HG03457 (cell line): ENCODE results near the gene IQCN.
A peak's percentile ranks its signal among the peaks of the same experiment; 100 is the strongest.

Experiments used
- ATAC-seq: cut with Tn5 transposase; IDR thresholded peaks from one replicate; pipeline ENCODE4 v1.9.1; 2021; ENCODE audit warnings: moderate number of reproducible peaks; ENCODE audit not compliant: unreplicated experiment

Gene IQCN

GRCh38 chr19:18289471-18290301 is 15.4 kb upstream of the IQCN start:
- ATAC-seq, result no peak

- no peak for ATAC-seq
Observed at GRCh38 chr19:18287836-18288772, 13.9 kb upstream of the IQCN start.

GRCh38 chr19:18286973-18287635 is 12.9 kb upstream of the IQCN start:
- no peak for ATAC-seq

- no peak for ATAC-seq
Observed at GRCh38 chr19:18284712-18285360, 10.6 kb upstream of the IQCN start.

DNA sequence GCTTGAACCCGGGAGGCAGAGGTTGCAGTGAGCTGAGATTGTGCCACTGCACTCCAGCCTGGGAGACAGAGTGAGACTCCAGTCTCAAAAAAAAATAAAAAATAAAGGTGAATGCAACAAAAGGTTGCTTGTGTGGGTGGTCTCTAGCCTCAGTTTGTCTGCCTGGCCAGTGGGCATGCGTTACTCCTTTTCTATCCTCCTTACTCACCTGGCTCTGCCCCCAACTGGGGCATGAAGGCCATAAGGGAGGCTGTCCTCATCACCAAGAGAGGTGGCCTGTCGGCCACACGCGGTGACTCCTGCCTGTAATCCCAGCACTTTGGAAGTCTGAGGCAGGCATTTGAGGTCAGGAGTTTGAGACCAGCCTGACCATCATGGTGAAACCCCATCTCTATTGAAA is 9.1 kb upstream of the IQCN start:
- ATAC-seq, result no peak

DNA sequence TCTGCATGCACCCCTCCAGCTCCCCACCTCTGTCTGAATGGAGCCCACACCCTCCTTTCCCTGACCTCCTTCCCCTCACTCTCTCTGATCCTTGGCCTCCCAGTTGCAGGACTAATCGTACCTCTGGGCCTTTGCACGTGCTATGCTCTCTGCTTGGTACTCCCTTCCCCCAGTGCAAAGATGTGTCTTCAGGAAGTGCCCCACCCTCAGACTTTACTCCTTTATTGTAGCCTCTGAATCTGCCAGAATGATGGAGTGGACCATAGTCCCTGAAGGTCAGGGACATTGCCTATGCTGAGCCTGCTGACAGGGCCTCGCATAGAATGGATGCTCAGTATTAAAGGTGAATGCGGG is 8.5 kb upstream of the IQCN start:
- ATAC-seq, result no peak

GRCh38 chr19:18282021-18282787 is 8.0 kb upstream of the IQCN start:
- no peak for ATAC-seq

DNA sequence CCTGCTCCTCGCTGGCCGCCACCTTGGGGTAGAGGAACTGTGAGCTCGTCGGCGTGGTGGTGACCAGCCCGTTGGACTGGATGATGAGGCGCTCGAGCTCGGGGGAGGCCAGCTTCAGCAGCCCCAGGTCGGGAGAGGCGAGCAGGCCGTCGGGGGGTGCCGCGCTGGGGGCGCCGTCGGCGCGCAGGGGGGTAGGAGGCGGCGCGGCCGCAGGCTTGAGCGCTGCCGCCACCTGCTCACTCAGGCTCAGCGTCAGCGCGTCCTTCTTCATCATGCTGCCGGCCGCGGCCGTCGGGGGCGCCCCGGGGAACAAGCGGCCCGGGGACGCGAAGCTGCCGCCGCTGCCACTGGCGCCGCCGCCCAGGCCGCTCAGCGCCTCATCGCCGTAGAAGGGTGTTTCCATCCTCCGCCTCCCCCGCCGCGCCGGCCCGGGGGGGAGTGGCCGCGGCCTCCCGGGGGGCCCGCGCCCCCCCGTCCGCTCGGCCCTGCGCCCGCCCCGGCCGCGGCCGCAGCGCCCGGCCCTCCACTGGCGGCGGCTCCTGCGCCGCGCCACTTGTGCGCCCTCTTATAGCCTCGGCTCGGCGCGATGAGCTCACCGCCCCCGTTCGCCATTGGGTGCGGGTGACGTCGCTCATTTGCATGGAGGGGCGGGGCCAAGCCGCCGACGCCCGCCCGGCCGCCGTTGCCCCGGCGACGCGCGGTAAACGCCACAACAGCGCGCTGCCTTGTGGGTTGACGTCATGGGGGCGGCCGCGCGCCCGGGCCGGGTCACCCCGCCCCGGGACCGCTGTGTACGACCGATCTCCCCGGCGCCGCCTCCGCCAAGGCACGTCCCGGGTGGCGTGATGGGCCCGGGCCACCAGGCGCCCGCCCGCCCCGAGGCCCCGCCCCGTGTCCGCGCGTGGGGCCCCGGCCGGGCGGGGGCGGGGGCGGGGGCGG is 7.1 kb upstream of the IQCN start, which contains the start of gene JUND:
JUND (minus strand) TSS at position 541 of the 939 bp plus-strand sequence; CDS start at position 403, 138 bp downstream.
- peak; percentile 55 for ATAC-seq

DNA sequence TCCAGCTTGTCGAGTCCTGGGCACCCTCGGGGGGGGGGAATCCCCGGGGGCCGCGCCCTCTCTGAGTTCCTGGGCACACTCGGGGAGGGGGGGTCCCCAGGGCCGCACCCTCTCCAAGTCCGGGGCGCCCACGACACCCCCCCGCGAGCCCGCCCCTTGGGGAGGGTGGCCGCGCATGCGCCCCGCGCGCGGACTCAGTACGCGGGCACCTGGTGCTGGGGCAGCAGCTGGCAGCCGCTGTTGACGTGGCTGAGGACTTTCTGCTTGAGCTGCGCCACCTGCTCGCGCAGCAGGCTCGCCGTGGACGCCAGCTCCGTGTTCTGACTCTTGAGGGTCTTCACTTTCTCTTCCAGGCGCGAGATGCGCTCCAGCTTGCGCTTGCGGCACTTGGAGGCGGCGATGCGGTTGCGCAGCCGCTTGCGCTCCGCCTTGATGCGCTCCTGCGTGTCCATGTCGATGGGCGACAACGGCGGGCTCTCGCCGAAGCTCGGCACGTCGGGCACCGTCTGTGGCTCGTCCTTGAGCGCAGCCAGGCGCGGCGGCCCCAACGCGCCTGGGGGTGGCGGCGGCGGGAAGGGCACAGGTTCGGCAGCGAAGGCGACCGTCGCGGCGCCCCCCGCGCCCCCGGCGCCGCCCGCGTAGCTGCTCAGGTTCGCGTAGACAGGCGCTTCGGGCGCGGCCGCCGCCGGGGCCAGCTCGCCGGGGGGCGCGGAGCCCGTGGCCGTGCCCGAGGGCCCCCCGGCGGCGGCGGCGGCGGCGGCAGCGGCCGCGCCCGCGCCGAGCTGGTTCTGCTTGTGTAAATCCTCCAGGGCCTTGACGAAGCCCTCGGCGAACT is 6.2 kb upstream of the IQCN start:
- ATAC-seq, result peak; percentile 12

- ATAC-seq, result peak; percentile 0
Observed at GRCh38 chr19:18279516-18280246, 5.4 kb upstream of the IQCN start.

GRCh38 chr19:18279266-18279515 is 4.9 kb upstream of the IQCN start:
- ATAC-seq, result no peak

GRCh38 chr19:18278521-18279265 is 4.4 kb upstream of the IQCN start:
- no peak for ATAC-seq

- ATAC-seq, result no peak
Observed at GRCh38 chr19:18274781-18275356, 617 bp upstream of the IQCN start.

GRCh38 chr19:18273561-18274218 is 562 bp downstream of the IQCN start:
- no peak for ATAC-seq

DNA sequence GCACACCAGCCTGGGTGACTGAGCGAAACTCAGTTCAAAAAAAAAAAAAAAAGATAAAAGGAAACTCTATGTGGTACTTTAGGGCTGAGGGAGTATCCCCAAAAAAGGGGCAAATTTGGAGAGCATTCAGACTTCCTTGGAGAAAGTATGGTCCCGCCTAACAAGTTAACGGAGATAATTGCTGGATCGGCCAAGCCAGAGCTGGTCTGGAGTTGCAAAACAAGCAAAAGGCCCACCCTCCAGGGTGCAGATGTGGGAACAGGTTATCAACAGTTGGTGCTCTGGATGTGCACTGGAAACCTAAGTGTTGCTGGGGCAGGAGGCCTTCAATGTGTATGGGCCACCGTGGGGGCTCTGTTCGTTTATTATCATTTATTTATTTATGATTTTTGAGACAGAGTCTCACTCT is 2.8 kb downstream of the IQCN start:
- ATAC-seq, result no peak

DNA sequence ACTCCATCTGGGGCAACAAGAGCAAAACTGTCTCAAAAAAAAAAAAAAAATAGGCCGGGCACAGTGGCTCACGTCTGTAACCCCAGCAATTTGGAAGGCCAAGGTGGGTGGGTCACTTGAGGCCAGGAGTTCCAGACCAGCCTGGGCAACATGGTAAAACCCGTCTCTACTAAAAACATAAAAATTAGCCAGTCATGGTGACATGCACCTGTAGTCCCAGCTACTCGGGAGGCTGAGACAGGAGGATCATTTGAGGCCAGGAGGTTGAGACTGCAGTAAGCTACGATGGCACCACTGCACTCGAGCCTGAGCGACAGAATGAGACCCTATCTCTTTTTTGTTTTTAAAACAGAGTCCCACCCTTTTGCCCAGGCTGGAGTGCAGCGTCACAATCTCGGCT is 3.9 kb downstream of the IQCN start:
- no peak for ATAC-seq
